ENCODE results near the gene BRD9.

BRD9 gene

GRCh38 chr5:926417-927171 lies 34.0 kb upstream of the BRD9 start:
- H3K9me3 ChIP-seq (ENCODE audit: control insufficient read depth, insufficient read depth, low read depth, low read length): no peaks in the 10 kb centered on the region
- H3K4me3 ChIP-seq (ENCODE audit: low read depth, low read length): no peak overlapping the region
- ChIA-PET POLR2A (no interaction called here), CTCF (interaction anchor here (0.6 to 4.0 kb wide), 4 partner anchors 84 to 553 kb away, joined by 3 to 90 read pairs (median 4); partner anchors contain the start of gene NKD2)
- peaks cover 0 to 10% of the 10 kb centered on the region in 2 experiments; a peak in 1 of 3 replicates for H3K36me3 ChIP-seq (ENCODE audit: control insufficient read depth in 2 of 2, insufficient read depth in 1 of 2, low read length in 2 of 2)
- TF ChIP-seq ZNF692 (tag by site-specific recombination; IDR thresholded peaks at IDR 0.05) (no peak), ZNF133 (tag by site-specific recombination; IDR thresholded peaks at IDR 0.05) (no peak), ZNF211 (tag by site-specific recombination; IDR thresholded peaks at IDR 0.05; ENCODE audit: low read depth) (no peak), GLIS2 (tag by site-specific recombination; IDR thresholded peaks at IDR 0.05) (no peak), ZNF362 (tag by site-specific recombination; IDR thresholded peaks at IDR 0.05) (no peak), ZNF571 (tag by site-specific recombination; IDR thresholded peaks at IDR 0.05) (no peak), ZNF10 (tag by site-specific recombination; IDR thresholded peaks at IDR 0.05) (no peak), ZNF324 (tag by site-specific recombination; IDR thresholded peaks at IDR 0.05) (no peak), ZNF501 (tag by site-specific recombination; IDR thresholded peaks at IDR 0.05) (no peak), ZNF146 (tag by site-specific recombination; IDR thresholded peaks at IDR 0.05) (no peak), ZNF521 (tag by site-specific recombination; IDR thresholded peaks at IDR 0.05) (no peak), ZBTB7A (tag by site-specific recombination; IDR thresholded peaks at IDR 0.05; ENCODE audit: low read depth) (no peak), ZNF658 (tag by site-specific recombination; IDR thresholded peaks at IDR 0.05) (no peak), OSR2 (tag by site-specific recombination; IDR thresholded peaks at IDR 0.05) (no peak), ZNF223 (tag by site-specific recombination; IDR thresholded peaks at IDR 0.05) (no peak)
- no peaks in the 10 kb centered on the region for H3K4me1 ChIP-seq (ENCODE audit: control insufficient read depth, insufficient read depth, low read length)
- no peak overlapping the region for H3K27ac ChIP-seq (ENCODE audit: extremely low read depth, low read depth, low read length)

- ChIA-PET CTCF (interaction anchor here (0.5 to 4.0 kb wide), 52 partner anchors 10 to 722 kb away, joined by 3 to 90 read pairs (median 5); partner anchors contain the start of gene NKD2), POLR2A (interaction anchor here (1.2 kb wide), 2 partner anchors 84 to 93 kb away, joined by 3 to 7 read pairs; partner anchors contain the start of gene NKD2)
- H3K4me3 ChIP-seq (ENCODE audit: low read depth, low read length): no peak overlapping the region
- H3K4me1 ChIP-seq (ENCODE audit: control insufficient read depth, insufficient read depth, low read length): 0 out of 2 replicates have a peak, but pooled peaks cover 2% of the 10 kb centered on the region
- no peaks in the 10 kb centered on the region for H3K9me3 ChIP-seq (ENCODE audit: control insufficient read depth, insufficient read depth, low read depth, low read length)
- no peak overlapping the region for H3K27ac ChIP-seq (ENCODE audit: extremely low read depth, low read depth, low read length)
- H3K36me3 ChIP-seq (ENCODE audit: control insufficient read depth in 2 of 2, insufficient read depth in 1 of 2, low read length in 2 of 2): peaks cover 5 to 17% of the 10 kb centered on the region in 2 experiments; a peak in 2 of 3 replicates
- TF ChIP-seq KLF7 (tag by site-specific recombination; IDR thresholded peaks at IDR 0.05; ENCODE audit: borderline replicate concordance): no peak
- 0 out of 2 replicates have a peak, but pooled peaks have one; percentile 30 for TF ChIP-seq ZNF660 (tag by site-specific recombination; IDR thresholded peaks at IDR 0.05)
- peak; percentile 83; the same call in 1 of the 2 replicates for TF ChIP-seq ZNF2 (tag by site-specific recombination; IDR thresholded peaks at IDR 0.05)
- TF ChIP-seq ZNF184 (tag by site-specific recombination; IDR thresholded peaks at IDR 0.05): no peak
- TF ChIP-seq ZBTB7A (tag by site-specific recombination; IDR thresholded peaks at IDR 0.05; ENCODE audit: low read depth): peak; percentile 83; the same call in 1 of the 2 replicates
- no peak for TF ChIP-seq SP3 (tag by site-specific recombination; IDR thresholded peaks at IDR 0.05)
- TF ChIP-seq ZNF777 (tag by site-specific recombination; IDR thresholded peaks at IDR 0.05; ENCODE audit: borderline replicate concordance): no peak
- no peak for TF ChIP-seq ZNF658 (tag by site-specific recombination; IDR thresholded peaks at IDR 0.05)
- TF ChIP-seq ZSCAN30 (tag by site-specific recombination; IDR thresholded peaks at IDR 0.05): peak; percentile 87
- TF ChIP-seq ZSCAN5A (tag by site-specific recombination; IDR thresholded peaks at IDR 0.05): no peak
- TF ChIP-seq ZNF335 (tag by site-specific recombination; conservative IDR thresholded peaks at IDR 0.05): peak; percentile 25; the same call in 1 of the 2 replicates
- TF ChIP-seq PATZ1 (tag by site-specific recombination; IDR thresholded peaks at IDR 0.05): 0 out of 2 replicates have a peak, but pooled peaks have one; percentile 16
- TF ChIP-seq CTCF (tag by site-specific recombination; IDR thresholded peaks at IDR 0.05): peak; percentile 95
- TF ChIP-seq OSR2 (tag by site-specific recombination; IDR thresholded peaks at IDR 0.05): no peak
Observed at GRCh38 chr5:923281-923873, 30.8 kb upstream of the BRD9 start.
